ENCODE data around the gene SERINC2.
A peak's percentile ranks its signal among the peaks of the same experiment; 100 is the strongest.
"Not testable (repeated sequence)": the region's sequence is repeated elsewhere in the genome, so short reads cannot be mapped to it uniquely, and the experiment has no call there.

SERINC2 gene

GRCh38 chr1:31473508-31473907, 60.5 kb downstream of the SERINC2 start:
- DNase-seq: not testable (repeated sequence)

DNA sequence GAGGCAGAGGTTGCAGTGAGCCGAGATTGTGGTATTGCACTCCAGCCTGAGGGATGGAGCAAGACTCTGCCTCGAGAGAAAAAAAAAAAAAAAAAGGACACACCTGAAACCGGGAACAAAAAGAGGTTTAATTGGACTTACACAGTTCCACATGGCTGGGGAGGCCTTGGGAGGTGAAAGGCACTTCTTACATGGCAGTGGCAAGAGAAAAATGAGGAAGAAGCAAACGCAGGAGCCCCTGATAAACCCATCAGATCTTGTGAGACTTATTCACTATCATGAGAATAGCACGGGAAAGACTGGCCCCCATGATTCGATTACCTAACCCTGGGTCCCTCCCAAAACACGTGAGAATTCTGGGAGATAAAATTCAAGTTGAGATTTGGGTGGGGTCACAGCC, 61.6 kb downstream of the SERINC2 start:
- DNase-seq: not testable (repeated sequence)

DNA sequence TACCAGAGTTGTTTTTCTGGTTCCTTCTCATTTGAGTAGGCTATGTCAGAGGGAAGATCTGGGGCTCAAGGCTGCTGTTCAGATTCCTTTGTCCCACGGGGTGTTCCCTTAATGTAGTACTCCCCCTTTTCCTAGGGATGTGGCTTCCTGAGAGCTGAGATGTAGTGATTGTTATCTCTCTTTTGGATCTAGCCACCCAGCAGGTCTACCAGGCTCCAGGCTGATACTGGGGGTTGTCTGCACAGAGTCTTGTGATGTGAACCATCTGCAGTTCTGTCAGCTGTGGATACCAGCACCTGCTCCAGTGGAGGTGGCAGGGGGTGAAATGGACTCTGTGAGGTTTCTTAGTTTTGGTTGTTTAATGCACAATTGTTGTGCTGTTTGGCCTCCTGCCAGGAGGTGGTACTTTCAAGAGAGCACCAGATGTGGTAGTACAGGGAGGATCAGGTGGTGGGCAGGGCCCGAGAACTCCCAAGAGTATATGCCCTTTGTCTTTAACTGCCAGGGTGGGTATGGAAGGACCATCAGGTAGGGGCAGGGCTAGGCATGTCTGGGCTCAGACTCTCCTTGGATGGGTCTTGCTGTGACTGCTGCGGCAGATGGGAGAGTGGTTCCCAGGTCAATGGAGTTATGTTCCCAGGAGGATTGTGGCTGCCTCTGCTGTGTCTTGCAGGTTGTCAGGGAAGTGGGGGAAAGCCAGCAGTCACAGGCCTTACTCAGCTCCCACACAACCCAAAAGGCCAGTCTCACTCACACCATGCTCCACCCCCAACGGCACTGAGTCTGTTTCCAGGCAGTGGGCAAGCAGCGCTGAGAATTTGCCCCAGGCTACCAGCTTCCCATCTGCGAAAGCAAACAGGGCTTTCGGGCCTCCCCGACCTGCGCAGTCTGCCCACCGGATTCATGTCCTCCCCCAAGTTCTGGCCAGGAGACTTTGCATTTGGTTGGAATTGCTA, 64.2 kb downstream of the SERINC2 start:
- DNase-seq: peak; percentile 100

GRCh38 chr1:31478167-31478566, 65.2 kb downstream of the SERINC2 start:
- no peak for DNase-seq

DNA sequence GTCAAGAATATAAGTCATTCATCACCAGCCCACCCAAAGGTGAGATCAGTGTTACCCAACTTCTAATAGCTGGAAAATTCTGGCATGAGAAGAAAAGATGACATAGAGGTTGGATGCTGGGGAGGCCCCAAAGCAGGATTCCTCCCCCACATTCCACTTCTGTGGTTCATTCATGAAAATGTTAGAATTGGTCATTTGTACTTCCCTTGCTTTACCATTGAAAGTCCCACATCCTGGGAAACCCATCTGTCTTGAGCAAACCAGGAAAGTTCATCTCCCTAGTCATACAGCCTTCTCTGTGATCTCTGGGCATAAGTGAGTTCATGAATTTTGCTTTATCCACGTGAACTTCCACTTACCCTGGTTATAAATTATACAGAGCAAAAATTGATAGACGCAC, 66.8 kb downstream of the SERINC2 start:
- no peak for DNase-seq

- DNase-seq: not testable (repeated sequence)
Measured at GRCh38 chr1:31480426-31480825, 67.4 kb downstream of the SERINC2 start.

- no peak for DNase-seq
Measured at GRCh38 chr1:31482482-31483011, 69.5 kb downstream of the SERINC2 start.

DNA sequence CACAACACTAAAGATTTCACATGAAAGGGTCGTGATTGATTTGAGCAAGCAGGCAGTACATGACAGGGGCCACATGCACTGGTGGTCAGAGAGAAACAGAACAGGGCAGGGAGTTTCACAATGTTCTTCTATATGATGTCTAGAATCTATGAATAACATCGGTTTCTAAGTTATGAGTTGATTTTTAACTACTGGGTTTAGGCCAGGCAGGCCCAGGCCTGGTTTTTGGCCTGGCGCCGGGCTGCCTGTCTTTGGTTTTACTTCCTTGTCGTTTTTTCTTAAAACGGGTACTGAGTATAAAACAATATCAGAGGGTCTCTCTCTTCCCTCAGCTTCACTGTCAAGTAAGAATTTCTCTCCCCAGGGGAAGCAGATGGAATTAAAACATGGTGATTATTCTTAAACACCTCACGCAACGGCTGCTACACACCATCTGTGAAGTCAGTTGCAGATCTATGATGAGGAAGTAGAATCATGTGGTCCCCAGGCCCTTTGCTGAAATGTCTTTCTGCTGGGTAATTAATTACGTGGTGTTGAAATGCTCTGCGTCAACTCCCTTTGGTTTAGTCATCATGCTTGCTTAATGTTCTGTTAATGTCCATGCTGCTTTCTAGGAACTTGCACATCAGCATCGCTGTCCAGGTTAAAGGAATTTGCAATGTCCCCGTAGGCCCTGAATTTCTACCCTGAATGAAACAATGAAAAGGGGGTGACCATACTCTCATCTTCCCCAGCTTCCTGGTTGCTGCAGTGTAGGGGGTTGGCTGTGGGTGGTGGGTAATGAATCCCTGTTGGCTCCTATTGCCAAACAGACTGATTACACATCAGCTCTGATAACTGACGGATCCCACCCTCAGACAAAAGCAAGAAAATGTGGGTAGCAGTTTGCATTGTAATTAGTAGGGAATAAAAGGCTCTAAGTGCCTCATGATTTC, 70.3 kb downstream of the SERINC2 start:
- DNase-seq: peak; percentile 98
